ENCODE results near the gene PRRT2. TPM values are rescaled to one million over a fixed set of nuclear protein-coding genes. Genes with fewer than 3 reads are reported as not detected.

The PRRT2 gene
- total RNA-seq, 1 donor from 2014 or later, result 0.35 TPM

- TF ChIP-seq CTCF (conservative IDR thresholded peaks at IDR 0.05; ENCODE audit: low read depth, low read length), result no peak
- no peak overlapping the region for H3K4me3 ChIP-seq (ENCODE audit: low read depth, low read length)
Measured at GRCh38 chr16:29837841-29838240, 25.8 kb downstream of the PRRT2 start.

DNA sequence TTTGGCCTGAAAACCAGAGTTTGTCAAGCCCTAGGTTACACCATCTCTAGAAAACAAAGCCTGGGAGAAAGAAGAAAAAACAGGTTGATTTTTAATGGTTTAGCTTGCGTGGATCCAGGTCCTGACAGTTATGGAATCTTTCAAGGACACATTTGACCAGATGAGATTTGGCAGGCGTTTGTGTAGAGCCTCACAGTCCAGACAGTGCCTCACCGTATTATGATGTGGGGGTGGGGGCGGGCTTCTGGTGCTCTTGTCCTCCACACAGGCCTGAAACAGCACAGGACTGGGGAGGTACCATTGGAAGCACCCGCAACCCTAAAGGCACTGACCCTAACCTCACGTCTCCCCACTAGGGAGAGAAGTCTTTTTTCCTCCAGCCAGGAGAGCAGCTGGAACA is 27.8 kb downstream of the PRRT2 start:
- no peak for TF ChIP-seq CTCF (conservative IDR thresholded peaks at IDR 0.05; ENCODE audit: low read depth, low read length)
- no peak overlapping the region for H3K4me3 ChIP-seq (ENCODE audit: low read depth, low read length)
- DNase-seq (ENCODE audit: low read depth), result no peak

More at GRCh38 chr16:29837841-29838240, 25.8 kb downstream of the PRRT2 start:
- DNase-seq (ENCODE audit: low read depth), result no peak

DNA sequence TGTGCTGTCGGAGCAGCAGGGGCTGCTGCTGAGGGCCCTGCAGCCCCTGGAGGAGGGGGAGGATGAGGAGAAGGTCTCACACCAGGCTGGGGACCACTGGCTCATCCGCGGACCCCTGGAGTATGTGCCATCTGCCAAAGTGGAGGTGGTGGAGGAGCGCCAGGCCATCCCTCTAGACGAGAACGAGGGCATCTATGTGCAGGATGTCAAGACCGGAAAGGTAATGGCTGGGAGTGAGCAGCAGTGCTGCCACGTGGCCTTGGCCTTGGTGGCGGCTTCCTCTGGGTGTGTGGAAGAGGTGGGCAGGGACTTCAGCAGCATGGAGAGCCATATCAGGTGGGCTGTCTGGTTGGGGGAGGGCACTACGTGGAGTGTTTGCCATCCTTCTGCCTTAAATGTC is 28.2 kb downstream of the PRRT2 start:
- TF ChIP-seq CTCF (conservative IDR thresholded peaks at IDR 0.05; ENCODE audit: low read depth, low read length), result no peak
- no peak for DNase-seq (ENCODE audit: low read depth)
- H3K4me3 ChIP-seq (ENCODE audit: low read depth, low read length), result no peak overlapping the region

- no peak for TF ChIP-seq CTCF (conservative IDR thresholded peaks at IDR 0.05; ENCODE audit: low read depth, low read length)
- H3K4me3 ChIP-seq (ENCODE audit: low read depth, low read length), result no peak overlapping the region
- no peak for DNase-seq (ENCODE audit: low read depth)
Measured at GRCh38 chr16:29841631-29842030, 29.6 kb downstream of the PRRT2 start.

DNA sequence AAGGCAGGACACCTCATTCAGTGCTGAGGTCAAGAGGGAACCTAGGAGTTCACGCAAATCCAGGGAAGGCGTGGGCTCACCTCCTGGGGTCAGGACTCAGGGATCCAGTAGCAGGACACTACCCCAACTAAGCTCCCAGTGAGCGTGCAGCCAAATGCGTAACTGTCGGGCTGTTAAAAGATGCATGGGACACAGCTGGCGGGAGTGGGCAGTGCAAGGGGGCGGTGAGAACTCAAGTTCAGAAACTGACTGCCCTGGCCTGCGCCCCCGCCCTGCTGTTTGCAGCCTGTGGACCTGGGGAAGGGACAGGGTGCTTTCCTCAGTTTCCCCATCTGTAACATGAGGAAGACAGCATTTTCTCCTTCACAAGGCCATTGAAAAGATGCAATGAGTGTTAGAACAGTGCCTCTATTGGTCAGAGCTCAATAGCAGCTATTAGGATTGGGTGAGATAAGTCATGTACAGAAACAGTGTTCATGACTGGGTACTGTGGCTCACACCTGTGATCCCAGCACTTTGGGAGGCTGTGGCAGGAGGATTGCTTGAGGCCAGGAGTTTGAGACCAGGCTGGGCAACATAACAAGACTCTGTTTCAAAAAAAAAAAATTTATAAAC is 30.8 kb downstream of the PRRT2 start:
- DNase-seq (ENCODE audit: low read depth), result no peak
- TF ChIP-seq CTCF (conservative IDR thresholded peaks at IDR 0.05; ENCODE audit: low read depth, low read length), result no peak
- H3K4me3 ChIP-seq (ENCODE audit: low read depth, low read length), result no peak overlapping the region

DNA sequence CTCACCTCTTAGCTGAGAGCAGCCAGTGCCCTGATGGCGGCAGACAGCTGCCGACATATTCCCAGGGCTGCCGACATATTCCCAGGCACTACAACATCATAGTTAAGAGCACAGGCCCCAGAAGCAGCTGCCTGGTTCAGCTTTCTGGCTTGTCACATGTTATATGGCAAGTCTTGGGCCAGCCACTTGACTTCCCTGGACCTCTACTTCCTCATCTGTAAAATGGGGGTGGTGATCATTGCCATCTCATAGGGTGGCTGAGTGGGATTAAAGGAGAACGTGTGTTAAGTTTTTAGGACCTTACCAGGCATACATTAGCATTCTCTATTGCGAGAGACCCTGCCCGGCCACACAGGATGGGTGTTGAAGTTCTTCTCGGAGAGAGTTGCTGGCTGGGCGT is 31.9 kb downstream of the PRRT2 start:
- no peak for DNase-seq (ENCODE audit: low read depth)
- TF ChIP-seq CTCF (conservative IDR thresholded peaks at IDR 0.05; ENCODE audit: low read depth, low read length), result no peak
- H3K4me3 ChIP-seq (ENCODE audit: low read depth, low read length), result no peak overlapping the region

Measured in epithelial cell of proximal tubule (primary cell).